Renal pelvis (tissue), 4 donors: ENCODE measurements around the gene DIP2B. TPM values are rescaled to one million over a fixed set of nuclear protein-coding genes. Genes with fewer than 3 reads are reported as not detected.
A peak's percentile ranks its signal among the peaks of the same experiment; 100 is the strongest.

Experiments used
- DNase-seq: peaks from one replicate; pipeline ENCODE4 v3.0.0-alpha.2; 2013
- polyA plus RNA-seq, 3 donors: library from polyadenylated mRNA; unstranded; fragments of 120-200 nt; gene quantifications; one replicate each; pipeline ENCODE4 v1.2.1, GENCODE V29; 2013; ENCODE audit not compliant: insufficient read length in 3 of 3

The DIP2B gene
- polyA plus RNA-seq, 3 donors, result 22.7 to 25.5 (median 25.2) TPM

- no peak for DNase-seq
Observed at GRCh38 chr12:50725011-50725942, 220.5 kb downstream of the DIP2B start.

DNA sequence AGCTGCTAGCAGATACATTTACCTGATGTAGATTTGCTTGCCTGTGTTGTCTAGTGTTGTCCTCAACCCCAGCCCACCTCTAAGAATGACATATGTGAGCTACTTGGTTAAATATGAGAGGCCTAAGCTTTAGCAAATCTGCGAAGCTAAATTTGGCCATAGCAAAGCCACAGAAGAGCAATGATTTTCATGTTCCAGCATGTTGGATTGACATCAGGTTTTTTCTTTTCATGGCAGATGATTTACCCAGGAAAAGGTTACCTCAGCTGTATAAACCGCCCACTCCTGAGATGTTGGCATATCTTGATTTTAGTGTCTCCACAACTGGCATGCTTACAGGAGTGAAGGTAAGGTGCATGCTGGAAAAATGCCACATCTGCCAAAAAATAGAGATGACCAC, 222.7 kb downstream of the DIP2B start:
- DNase-seq, result no peak

- no peak for DNase-seq
Observed at GRCh38 chr12:50728417-50728816, 223.6 kb downstream of the DIP2B start.

GRCh38 chr12:50728841-50729240, 224.1 kb downstream of the DIP2B start:
- no peak for DNase-seq

GRCh38 chr12:50732591-50732990, 227.8 kb downstream of the DIP2B start:
- DNase-seq, result no peak

DNA sequence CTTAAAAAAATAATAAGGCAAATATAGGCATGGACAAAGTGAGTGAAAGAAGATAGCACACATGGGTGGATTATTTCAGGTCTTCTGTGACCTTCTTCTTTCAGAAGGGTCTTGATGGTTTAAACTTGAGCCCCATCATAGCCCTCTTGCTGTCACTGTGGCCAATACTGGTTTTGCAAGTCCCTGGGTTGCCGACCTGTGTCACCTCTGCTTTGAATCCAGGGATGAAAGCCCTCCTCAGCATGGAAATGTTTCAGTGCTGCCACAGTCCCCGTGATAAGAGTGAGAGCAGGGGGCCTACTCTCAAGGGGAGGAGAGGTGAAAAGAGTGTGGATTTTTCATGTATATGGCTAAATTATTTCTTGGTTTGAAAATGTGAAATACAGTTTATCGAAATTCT, 228.9 kb downstream of the DIP2B start:
- no peak for DNase-seq

GRCh38 chr12:50734409-50735263, 229.9 kb downstream of the DIP2B start:
- peak; percentile 16 for DNase-seq

GRCh38 chr12:50739611-50740010, 234.8 kb downstream of the DIP2B start:
- no peak for DNase-seq

GRCh38 chr12:50740307-50740706, 235.5 kb downstream of the DIP2B start:
- no peak for DNase-seq

DNA sequence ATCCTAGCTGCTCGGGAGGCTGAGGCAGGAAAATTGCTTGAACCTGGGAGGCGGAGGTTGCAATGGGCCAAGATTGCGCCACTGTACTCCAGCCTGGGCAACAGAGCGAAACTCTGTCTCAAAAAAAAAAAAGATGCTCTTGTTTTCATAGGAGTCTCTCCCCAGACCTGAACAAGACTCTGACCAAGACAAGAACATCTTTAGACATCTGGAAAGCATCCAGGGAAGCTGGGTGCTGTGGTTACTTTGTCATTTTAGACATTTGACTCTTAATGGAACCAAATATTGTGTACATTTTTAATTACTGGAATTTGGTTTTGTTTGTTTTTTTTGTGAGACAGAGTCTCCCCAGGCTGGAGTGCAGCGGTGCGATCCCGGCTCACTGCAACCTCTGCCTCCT, 238.0 kb downstream of the DIP2B start:
- no peak for DNase-seq

DNA sequence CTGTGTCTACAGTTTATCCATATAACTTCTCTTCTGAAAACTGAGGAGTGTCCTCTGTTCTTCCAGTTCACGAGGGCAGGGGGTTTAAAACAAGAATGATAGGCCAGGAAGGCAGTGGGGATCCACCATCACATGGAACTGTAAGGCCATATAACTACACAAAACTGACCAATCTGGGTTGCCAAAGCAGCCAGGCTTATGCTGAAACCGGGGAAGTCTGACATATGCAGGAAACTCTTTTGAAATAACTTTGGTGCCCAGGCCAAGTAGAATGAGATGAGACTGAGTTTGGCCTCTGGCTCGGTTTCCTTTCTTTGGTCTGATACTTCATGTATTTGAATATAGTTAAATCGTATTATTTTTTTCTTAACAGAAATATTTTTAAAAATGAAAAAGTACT, 241.1 kb downstream of the DIP2B start:
- no peak for DNase-seq

DNA sequence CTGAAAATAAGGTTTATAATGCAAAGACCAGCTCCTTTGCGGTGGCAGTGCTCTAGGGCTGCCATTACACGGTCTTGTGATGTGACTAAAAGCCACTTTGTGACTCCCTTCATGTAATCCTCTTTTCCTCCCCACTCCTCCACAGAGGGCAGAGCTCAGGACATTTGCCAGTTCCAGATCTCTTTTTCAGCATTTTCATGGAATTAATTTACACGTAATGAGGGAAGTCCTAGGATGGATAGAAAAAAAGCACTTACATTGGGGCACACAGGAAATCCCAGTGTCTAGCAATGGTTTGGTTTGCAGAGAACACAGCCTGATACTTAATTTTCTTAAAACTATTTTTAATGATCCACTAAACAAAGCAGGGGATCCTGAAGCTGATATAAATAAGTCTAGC, 241.6 kb downstream of the DIP2B start:
- DNase-seq, result no peak

- no peak for DNase-seq
Observed at GRCh38 chr12:50747817-50748216, 243.0 kb downstream of the DIP2B start.

- no peak for DNase-seq
Observed at GRCh38 chr12:50749459-50749882, 244.7 kb downstream of the DIP2B start.

GRCh38 chr12:50750366-50750765, 245.6 kb downstream of the DIP2B start:
- DNase-seq, result no peak

DNA sequence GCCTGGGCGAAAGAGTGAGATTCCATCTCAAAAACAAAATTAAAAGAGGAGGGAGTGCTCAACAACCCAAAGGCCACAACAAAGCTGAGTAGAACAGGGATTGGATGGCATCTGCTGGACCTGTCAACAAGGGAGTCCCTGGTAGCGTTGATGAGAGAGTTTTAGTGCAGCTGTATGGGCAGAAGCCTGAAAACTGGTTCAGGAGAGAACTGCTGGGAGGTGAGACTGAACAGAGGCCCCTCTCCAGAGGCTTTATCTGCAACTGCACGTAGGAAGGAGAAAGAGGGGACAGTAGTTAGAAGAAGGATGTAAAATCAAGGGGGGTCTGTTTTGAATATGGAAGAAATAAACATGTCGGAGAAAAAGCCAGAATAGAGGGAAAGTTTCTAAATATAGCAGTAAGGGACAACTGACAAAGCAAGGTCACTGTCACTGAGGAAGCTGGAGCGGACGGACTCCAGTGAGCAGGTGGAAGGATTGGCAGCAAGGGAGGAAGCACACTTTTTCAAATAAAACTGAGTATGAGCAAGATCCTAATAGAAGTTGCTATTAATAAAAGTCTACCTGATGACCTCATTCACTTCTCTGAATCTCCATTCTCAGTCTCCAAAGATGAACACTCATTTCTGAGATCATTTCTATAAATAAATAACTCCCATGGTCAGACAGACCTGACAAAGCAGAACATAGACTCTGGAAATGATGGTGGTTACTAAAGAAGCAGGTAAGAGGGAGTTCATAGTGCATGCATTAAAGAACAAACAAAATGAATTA, 247.3 kb downstream of the DIP2B start:
- no peak for DNase-seq

DNA sequence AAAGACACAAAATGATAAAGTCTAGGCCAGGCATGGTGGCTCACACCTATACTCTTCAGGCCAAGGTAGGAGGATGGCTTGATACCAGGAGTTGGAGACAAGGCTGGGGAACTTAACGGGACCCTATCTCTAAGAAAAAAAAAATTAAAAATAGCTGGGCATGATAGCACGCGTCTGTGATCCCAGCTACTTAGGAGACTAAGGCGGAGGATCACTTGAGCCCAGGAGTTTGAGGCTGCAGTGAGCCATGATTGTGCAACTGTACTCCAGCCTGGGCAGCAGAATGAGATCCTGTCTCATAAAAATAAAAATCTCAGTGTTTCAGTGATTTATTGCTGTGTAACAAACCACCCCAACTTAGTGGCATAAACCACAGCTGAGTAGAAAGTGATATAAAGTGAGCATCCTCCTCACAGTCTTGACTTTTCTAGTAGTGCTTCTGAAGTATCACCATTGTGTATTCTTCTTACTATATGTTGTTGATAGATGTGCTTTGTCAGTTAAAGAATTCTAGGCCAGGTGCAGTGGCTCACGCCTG, 248.5 kb downstream of the DIP2B start:
- no peak for DNase-seq

DNA sequence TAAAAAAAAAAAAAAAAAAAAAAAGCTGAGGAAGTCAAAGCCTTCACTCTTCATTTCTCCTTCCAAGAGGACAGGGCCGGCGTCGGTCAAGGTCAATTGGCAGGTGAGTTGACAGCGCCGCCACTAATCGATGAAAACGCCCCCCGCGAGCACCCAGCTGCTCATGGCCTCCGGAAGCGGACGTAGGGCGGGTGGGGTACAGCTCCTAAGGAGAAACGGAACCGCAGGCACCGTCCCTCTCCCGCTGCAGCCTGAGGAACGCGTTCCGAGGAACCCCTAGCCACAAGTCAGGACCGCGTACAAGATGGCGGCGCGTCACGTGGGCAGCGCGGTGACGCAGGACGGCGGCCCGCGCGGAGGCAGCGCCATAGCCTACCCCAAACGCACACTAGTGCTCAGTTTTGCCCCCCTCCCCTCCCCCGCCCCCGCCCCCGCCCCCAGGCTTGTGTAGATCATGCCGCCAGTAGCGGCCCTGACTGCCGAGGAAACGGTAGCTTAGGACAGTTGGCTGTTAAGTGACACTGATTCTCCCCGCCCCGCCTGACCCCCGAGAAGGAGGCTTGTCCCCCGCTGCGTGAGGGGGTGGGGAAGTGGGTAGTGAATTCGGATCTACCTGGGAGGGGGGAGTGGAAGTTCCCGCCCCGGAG, 259.0 kb downstream of the DIP2B start, which contains the start of gene ATF1:
Gene ATF1, plus strand, starts transcription at position 463 of the 647 bp plus-strand sequence. CDS start 16,045 bp downstream, outside the sequence.
- peak; percentile 93 for DNase-seq

DNA sequence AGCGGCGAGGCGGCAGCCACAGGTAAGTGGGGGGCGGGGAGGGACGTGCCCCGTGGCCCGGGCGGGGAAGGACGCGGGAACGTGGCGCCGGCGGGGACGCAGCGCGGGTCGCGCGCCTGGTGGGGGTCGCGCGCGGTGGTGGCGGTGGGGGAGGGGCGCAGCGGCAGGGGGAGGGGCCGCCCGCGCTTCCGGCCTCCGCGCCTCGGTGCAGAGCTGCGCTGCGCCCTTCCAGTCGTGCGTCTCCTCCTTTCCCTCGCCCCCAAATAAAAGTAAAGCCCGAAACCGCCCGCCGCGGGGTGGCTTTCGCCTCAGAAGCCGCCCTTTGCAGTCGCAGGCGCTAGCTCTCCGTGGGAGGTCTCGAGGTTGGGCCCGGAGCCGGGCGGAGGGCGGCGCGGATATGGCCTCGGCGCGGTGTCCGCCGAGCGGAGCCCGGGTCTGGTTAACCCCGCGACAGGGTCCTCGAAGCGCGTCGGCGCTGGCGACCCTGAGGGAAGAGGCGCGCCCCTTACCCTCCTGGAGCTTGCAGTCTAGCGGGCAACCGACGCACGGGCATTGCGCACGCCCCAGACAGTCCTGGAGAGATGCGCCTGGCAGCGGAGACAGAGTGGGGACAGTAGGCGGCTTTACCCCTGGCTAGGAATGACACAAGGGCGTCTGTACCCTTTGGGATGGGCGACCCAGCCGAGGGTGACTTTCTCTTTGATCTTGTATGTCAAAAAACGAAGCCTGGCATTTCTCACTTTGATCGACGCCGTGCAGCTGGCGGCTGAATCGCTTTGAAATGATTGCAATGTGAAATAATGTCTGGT, 259.7 kb downstream of the DIP2B start:
- DNase-seq, result peak; percentile 17
